Activated CD4-positive, alpha-beta T cell treated with anti-CD3 and anti-CD28 coated beads for 48 hours (primary cell): ENCODE measurements around the gene ARHGAP18.

ENCODE experiments used
- DNase-seq: peaks from one replicate; pipeline ENCODE4 v3.0.0-alpha.2; 2020

ARHGAP18 gene

DNA sequence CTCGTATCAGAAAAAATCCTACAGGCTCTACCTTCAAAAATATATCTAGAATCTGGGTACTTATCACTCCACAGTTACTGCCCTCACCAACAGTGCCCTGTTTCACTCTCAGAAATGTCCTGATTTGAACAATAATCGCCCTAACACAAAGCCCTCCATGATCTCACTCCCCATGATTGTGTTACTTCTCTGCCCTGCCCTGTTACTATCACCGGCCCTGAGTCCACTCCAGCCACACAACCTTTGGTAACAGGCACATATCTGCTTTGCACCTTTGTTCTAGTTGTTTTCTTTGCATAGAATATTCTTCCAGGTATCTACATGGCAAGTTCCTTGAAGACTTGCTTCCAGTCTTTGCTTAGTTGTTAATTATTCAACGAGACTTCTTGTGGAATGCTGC is 142.0 kb downstream of the ARHGAP18 start:
- no peak for DNase-seq

DNA sequence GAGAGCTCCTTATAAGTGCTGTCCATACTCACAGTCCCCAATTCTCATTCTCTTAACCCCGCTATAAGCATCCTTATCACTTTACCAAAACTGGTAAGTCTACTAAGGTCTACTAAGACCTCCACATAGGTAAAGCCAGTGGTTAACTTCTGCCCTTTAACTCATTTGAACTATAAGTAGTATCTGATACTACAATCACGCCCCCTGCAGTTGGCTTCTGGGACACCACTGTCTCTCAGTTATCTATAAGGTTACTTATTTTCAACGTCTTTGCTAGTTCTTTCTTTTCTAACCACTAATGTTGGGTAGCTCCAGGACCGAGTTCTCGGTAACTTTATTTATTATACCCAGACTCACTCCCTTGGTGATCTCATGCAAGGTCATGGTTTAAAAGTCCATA is 142.6 kb downstream of the ARHGAP18 start:
- peak; percentile 72 for DNase-seq

DNA sequence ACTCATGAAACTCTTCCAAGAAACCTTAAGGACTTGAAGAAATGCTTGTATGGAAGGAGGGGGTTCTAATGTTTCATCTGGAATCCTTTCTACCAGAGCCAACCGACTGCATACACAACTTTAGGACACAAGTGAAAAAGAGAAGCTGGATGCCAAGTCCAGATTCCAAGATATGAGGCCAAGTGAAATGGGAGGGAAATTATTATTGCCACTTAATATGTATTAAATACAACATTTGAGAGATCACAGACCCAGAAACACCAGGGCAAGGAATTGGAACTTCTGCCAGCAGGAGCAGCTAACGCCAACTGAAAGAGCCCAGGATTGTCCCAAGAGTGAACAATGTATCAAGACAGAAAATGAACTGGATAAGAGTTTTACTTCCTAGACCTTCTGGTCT is 144.2 kb downstream of the ARHGAP18 start:
- DNase-seq: no peak

DNA sequence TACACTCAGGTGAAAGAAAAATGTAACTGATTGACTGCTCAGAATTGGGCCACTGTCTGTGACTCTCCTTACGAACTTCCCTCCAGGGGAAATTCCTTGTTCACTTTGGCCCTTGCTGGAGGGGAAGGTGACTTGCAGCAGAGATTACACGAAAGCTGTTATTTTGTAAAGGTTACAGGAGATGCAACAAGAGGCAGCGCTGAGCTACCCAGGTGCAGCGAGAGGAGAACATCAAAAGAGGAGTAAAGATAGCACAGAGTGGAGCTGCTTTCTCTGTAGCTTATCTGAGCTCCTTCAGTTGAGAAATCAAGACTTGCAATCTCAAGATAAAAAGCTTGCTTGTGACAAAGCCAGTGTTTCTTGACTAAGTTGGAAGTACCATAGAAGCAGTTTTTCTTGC is 144.6 kb downstream of the ARHGAP18 start:
- no peak for DNase-seq

DNA sequence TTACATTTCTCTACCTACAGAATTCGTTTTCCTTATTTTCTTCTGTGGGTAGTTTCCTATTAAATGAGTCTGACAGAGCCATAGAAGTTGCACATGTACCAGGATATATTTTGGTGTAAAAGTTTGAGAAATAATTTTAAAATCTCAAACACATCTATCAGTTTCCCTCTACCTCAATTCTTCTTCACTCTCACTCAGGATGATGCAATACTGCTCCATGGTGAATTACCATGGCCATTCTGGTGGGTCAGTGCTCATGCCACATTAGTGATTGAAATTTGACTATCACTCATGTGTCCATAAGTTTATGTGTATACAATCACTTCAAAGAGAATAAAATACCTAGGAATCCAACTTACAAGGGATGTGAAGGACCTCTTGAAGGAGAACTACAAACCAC is 151.7 kb downstream of the ARHGAP18 start:
- DNase-seq: no peak

DNA sequence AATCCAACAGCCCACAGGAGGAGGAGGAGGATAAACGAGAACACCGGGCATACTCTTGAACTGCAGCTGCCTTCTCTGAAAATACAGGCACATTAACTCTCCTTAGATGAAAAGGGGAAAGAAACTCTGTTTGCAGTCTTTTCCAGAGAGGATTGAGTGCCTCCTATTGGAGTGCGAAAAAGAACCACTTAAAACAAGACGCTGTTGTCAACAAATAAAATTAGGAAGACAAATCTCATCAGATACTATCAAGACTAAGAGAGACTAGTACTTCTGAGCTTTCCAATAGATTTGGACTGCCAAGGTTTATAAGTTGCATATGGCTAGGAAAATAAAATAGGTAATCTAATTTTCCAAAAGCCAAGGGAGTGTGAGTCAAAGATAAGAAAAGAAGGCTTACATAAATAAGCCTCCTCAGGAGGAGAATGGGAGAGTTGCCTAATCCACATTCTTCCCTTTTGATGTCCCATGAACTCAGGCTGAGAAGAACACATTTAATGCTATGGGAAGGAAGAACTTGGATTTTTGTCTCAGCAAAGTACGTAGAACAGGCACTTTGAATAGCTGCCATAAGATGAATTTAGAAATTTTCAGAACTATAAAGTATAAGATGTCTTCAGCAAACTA is 154.7 kb downstream of the ARHGAP18 start:
- DNase-seq: no peak

DNA sequence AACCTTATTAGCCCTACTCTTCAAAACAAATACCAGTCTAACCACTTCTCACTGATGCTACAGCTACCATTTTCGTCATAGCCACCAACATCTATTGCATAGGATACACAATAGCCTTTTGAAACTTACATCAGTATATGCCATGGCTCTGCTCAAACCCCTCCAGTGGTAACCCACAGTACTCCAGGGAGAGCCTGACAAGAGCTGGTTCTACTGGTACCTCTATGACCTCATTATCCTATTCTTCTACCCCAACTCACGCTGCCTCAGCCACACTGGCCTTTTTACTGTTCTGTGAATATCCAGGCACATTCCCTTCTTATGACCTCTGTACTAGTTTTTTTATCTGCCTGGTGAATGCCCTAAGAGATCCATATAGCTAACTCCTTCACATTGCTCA is 157.6 kb downstream of the ARHGAP18 start:
- no peak for DNase-seq

DNA sequence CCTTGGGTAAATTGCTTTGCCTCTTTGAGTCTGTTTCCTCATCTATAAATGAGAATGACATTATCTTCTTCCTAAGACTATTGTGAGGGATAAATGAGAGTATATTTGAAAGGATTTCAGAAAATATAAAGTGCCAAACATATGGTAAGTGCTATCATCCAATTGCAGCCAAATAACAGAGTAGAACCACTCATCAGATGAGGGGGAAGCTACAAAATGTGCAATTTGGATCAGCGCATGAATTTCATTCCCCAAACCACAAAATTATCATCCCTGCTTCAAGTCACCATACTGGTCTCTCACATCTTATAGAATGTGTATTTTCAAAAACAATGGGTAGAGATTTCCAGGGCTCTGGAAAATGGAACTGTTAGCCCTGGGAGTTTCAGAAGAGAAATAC is 158.5 kb downstream of the ARHGAP18 start:
- no peak for DNase-seq

DNA sequence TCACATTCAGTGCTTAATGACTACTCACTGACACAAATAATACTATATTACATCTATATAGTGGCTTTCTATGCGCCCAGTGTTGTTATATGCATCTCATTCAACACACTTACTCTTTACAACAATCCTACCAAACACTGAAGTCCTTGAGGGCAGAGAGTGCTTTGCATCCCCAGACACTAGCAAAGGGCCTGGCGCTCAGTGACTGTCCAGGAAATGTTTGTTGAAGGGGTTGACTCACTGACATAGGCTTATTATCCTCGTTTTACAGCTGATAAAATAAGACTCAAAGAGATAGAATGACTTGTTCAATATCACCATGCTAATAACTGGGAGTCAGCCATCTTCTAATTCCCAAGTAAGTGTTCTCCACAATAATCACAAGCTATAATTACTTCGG is 163.3 kb downstream of the ARHGAP18 start:
- DNase-seq: no peak

DNA sequence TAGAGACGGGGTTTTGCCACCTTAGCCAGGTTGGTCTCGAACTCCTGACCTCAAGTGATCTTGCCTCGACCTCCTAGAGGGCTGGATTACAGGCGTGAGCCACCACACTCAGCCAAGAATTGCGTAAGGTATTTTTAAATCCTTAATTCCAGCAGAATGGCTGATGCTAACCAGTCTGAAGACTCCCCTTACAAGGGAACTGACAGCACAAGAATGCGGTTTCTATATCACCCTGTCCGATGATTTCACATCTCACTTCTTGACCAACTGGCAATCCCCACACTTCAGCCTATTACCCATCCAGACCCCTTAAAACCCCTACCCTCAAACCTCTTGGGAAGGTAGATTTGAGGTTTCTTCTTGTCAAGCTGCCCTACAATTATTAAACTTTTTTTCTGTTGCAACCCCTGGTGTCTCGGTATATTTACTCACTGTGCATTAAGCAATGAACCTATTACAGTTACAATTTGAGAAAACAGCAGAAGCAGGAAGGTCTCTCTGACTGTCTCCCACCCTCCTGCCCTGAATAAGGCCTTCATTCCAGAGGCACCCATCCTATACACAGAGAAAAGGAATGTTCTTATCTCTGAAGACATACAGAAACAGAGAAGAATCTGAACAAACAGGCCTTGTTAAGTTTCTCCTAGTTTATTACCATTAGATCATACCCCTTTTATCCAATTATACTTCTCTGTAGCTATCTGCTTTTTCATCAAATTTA is 164.9 kb downstream of the ARHGAP18 start:
- no peak for DNase-seq

DNA sequence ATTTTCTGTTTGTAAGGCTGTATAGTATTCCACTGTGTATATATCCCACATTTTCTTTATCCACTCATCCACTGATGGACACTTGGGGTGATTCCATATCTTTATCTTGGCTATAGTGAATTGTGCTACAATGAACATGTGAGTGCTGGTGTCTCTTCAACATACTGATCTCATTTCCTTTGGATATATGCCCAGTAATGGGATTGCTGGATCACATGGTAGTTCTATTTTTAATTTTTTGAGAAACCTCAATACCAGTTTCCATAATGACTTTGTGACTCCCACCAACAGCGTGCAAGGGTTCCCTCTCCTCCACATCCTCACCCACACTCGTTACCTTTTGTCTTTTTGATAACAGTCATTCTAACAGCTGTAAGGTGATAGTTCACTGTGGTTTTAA is 166.0 kb downstream of the ARHGAP18 start:
- no peak for DNase-seq

DNA sequence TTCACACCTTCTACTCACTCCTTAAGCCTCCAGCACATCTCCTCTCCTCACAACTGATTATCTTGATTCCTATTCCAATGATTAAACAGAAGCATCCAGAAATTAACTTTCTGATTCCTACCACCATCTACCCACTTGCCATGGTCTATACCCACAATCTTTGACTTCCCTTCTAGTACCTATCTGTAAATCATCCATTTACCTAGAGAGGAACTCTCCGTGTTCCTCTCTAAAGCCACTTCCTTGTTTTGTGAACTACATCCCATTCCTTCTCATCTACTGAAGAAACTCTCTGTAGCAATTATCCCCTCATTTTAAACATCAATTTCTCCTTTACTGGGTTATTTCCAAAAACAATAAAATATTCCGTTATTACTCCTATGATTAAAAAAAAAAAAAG is 167.3 kb downstream of the ARHGAP18 start:
- DNase-seq: no peak

DNA sequence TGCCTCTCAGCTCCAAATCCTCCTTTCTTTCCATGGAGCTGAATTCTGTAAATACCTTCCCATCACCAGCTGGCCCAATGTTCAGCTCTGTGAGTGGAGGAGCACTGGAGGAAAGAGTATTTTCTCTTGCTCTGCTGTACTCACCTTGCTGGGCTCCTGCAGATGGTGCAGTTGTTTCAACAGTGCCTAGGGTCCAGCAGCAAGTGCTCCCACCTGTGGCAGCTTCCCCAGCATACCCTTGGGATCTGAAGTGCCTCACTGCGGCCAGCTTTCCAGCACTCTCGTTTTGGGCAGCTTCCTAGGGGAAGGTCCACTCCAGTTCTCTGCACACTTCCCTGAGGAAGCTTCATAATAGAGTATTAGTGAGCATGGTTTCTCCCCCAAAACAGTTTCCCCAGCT is 170.9 kb downstream of the ARHGAP18 start:
- DNase-seq: no peak

DNA sequence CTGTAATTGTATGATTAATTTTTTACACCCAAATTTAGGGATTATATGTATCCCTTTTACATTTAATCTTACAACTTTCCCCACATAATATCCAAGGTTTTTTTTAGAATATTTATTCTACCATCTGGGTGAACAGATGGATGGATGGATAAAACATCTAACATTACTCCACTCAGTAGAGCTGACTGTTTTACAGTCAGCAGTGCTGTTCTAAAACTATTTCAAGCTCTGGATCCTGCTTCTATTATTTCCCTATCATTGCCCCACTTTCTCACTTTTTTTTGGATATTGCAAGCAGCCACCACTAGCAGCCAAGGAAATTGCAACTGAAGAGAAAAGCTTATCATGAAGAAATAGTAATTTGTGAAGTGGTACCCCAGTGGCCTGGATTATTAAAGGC is 173.7 kb downstream of the ARHGAP18 start:
- DNase-seq: no peak

DNA sequence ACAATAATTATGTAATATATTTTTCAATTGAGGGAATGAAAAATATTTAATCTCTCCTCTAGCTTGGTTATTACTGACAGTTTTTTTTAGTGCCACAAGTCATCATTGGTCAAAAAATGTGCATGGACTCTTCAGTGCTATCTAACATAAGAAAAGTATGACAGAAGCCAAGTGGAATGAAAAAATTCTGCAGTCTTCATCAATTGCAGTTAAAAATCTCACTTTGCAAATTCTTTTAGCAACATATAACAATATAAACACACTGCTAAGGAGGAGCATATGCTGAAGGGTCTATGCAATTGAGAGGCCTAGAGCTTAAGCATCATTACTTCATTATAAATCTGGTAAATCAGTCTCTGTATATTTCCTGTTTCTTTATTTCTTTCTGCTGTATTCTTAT is 175.1 kb downstream of the ARHGAP18 start:
- no peak for DNase-seq
